HG02970 (cell line): ENCODE data around the gene PLA2R1.

ENCODE experiments used
- ATAC-seq: cut with Tn5 transposase; IDR thresholded peaks from one replicate; pipeline ENCODE4 v1.9.1; 2021; ENCODE audit warnings: mild to moderate bottlenecking, moderate library complexity, moderate number of reproducible peaks; ENCODE audit not compliant: unreplicated experiment, low FRiP score

The PLA2R1 gene

GRCh38 chr2:160035125-160035524 is 27.3 kb downstream of the PLA2R1 start:
- no peak for ATAC-seq

- ATAC-seq = no peak
These were observed 28.0 kb downstream of the PLA2R1 start for GRCh38 chr2:160034396-160034795.

GRCh38 chr2:160033732-160034392 is 28.6 kb downstream of the PLA2R1 start:
- no peak for ATAC-seq

GRCh38 chr2:160029270-160029628 is 33.2 kb downstream of the PLA2R1 start:
- ATAC-seq = no peak

- no peak for ATAC-seq
These were observed 33.8 kb downstream of the PLA2R1 start for GRCh38 chr2:160028431-160029269.

- ATAC-seq = no peak
These were observed 40.3 kb downstream of the PLA2R1 start for GRCh38 chr2:160022162-160022561.

- ATAC-seq = no peak
These were observed 42.9 kb downstream of the PLA2R1 start for GRCh38 chr2:160019374-160020090.

GRCh38 chr2:160015746-160016145 is 46.7 kb downstream of the PLA2R1 start:
- no peak for ATAC-seq

GRCh38 chr2:160014227-160014626 is 48.2 kb downstream of the PLA2R1 start:
- no peak for ATAC-seq

GRCh38 chr2:160010361-160011145 is 51.9 kb downstream of the PLA2R1 start:
- ATAC-seq = no peak

- ATAC-seq = no peak
These were observed 55.3 kb downstream of the PLA2R1 start for GRCh38 chr2:160007111-160007510.

GRCh38 chr2:160006475-160006874 is 55.9 kb downstream of the PLA2R1 start:
- ATAC-seq = no peak

GRCh38 chr2:160005908-160006307 is 56.5 kb downstream of the PLA2R1 start:
- ATAC-seq = no peak

- ATAC-seq = no peak
These were observed 56.9 kb downstream of the PLA2R1 start for GRCh38 chr2:160005476-160005875.

- no peak for ATAC-seq
These were observed 63.5 kb downstream of the PLA2R1 start for GRCh38 chr2:159998961-159999360.

GRCh38 chr2:159998243-159998642 is 64.2 kb downstream of the PLA2R1 start:
- ATAC-seq = no peak

- ATAC-seq = no peak
These were observed 65.4 kb downstream of the PLA2R1 start for GRCh38 chr2:159996792-159997546.

- no peak for ATAC-seq
These were observed 67.4 kb downstream of the PLA2R1 start for GRCh38 chr2:159995038-159995437.

- no peak for ATAC-seq
These were observed 73.2 kb downstream of the PLA2R1 start for GRCh38 chr2:159989249-159989648.

- ATAC-seq = no peak
These were observed 73.9 kb downstream of the PLA2R1 start for GRCh38 chr2:159988412-159988970.
